OCI-LY7 (cell line): ENCODE data around the gene EDNRA. TPM values are rescaled to one million over a fixed set of nuclear protein-coding genes. Genes with fewer than 3 reads are reported as not detected.

Source experiments
- BruUV-seq: library from RNA; stranded (reverse); fragments of 400-500 nt; replicated peaks from 2 replicates; lab custom pipeline; 2021; lab: Mats Ljungman, UMichigan
- CTCF ChIA-PET: fragments of 300-600 bp; sonication (Branson Sonifier 250); formaldehyde crosslinking; loops from one replicate; lab custom pipeline; 2022; ENCODE audit warnings: antibody characterized with exemption; ENCODE audit not compliant: unreplicated experiment; lab: Charles Lee
- POLR2A ChIA-PET: fragments of 300-600 bp; sonication (Branson Sonifier 250); formaldehyde crosslinking; loops from one replicate; lab custom pipeline; 2022; ENCODE audit warnings: antibody characterized with exemption; lab: Charles Lee
- DNase-seq: peaks from one replicate; pipeline ENCODE4 v3.0.0-alpha.2; 2015; ENCODE audit warnings: low spot score
- H2AFZ ChIP-seq: fragments of 200-600 bp; sonication (generic), shearing (Covaris generic); 2 replicates; pipeline ENCODE4 v1.6.1; 2014; ENCODE audit warnings: mild to moderate bottlenecking, antibody characterized with exemption, low read length, moderate library complexity
- H3K27ac ChIP-seq: fragments of 200-600 bp; sonication (generic); 2 replicates; pipeline ENCODE4 v1.5.1; 2014; ENCODE audit warnings: mixed run types, low read depth, mild to moderate bottlenecking, moderate library complexity, low read length, inconsistent platforms; ENCODE audit not compliant: poor library complexity, severe bottlenecking
- H3K36me3 ChIP-seq: fragments of 200-600 bp; sonication (generic); 2 replicates; pipeline ENCODE4 v1.6.1; 2014; ENCODE audit warnings: mild to moderate bottlenecking, antibody characterized with exemption, low read length, moderate library complexity, mixed read lengths; ENCODE audit not compliant: insufficient read depth
- H3K4me1 ChIP-seq: fragments of 200-600 bp; sonication (generic); 2 replicates; pipeline ENCODE4 v1.5.1; 2014; ENCODE audit warnings: mild to moderate bottlenecking, low read length; ENCODE audit not compliant: insufficient read depth, poor library complexity, severe bottlenecking
- H3K4me2 ChIP-seq: fragments of 200-600 bp; sonication (generic); 2 replicates; pipeline ENCODE4 v1.6.1; 2014; ENCODE audit warnings: mild to moderate bottlenecking, low read length
- H3K4me3 ChIP-seq: fragments of 200-600 bp; sonication (generic); 2 replicates; pipeline ENCODE4 v1.5.1; 2014; ENCODE audit warnings: mild to moderate bottlenecking, low read depth, low read length; ENCODE audit not compliant: poor library complexity, severe bottlenecking
- H3K79me2 ChIP-seq: fragments of 200-600 bp; sonication (generic); 2 replicates; pipeline ENCODE4 v1.6.1; 2016; ENCODE audit warnings: low read depth, mild to moderate bottlenecking, low read length, moderate library complexity, mixed read lengths; ENCODE audit not compliant: insufficient read depth
- H3K9me2 ChIP-seq: fragments of 200-600 bp; sonication (generic); 2 replicates; pipeline ENCODE4 v1.6.1; 2016; ENCODE audit warnings: mild to moderate bottlenecking, low read length, mixed read lengths; ENCODE audit not compliant: insufficient read depth
- H3K9me3 ChIP-seq: fragments of 200-600 bp; sonication (generic); 2 replicates; pipeline ENCODE4 v1.6.1; 2014; ENCODE audit warnings: mild to moderate bottlenecking, mixed run types, low read length, mixed read lengths
- H4K20me1 ChIP-seq: fragments of 200-600 bp; sonication (generic); 2 replicates; pipeline ENCODE4 v1.6.1; 2014; ENCODE audit warnings: mild to moderate bottlenecking, antibody characterized with exemption, low read length, moderate library complexity, mixed read lengths; ENCODE audit not compliant: insufficient read depth
- EZH2phosphoT487 ChIP-seq: fragments of 200-600 bp; sonication (generic); IDR thresholded peaks from 2 replicates; pipeline ENCODE4 v1.6.1; 2018; ENCODE audit warnings: low read depth, borderline replicate concordance, mild to moderate bottlenecking, mixed run types, antibody characterized with exemption, low read length, moderate library complexity, mixed read lengths
- intact Hi-C: fragments of 100-400 bp; cut with micrococcal nuclease; formaldehyde crosslinking; loops from one replicate; pipeline ENCODE4 v1.10.0; 2022; ENCODE audit not compliant: unreplicated experiment
- total RNA-seq, 2 experiments: library from RNA; depleted of rRNA in 1 of 2; stranded (reverse); fragments of >200 nt in 1 of 2; shearing (Covaris generic) in 1 of 2; gene quantifications; 2 replicates each; pipeline ENCODE4 v1.2.3, GENCODE V29; 2014 to 2022
- TF ChIP-seq, protein P1 (sequence below): fragments of 200-600 bp; sonication (generic); conservative IDR thresholded peaks from 2 replicates; pipeline ENCODE4 v1.5.1; 2014; ENCODE audit warnings: mild to moderate bottlenecking, antibody characterized with exemption, low read length, moderate library complexity, mixed read lengths

Gene EDNRA
- total RNA-seq, 2 experiments from 2014 or later, result not detected

DNA sequence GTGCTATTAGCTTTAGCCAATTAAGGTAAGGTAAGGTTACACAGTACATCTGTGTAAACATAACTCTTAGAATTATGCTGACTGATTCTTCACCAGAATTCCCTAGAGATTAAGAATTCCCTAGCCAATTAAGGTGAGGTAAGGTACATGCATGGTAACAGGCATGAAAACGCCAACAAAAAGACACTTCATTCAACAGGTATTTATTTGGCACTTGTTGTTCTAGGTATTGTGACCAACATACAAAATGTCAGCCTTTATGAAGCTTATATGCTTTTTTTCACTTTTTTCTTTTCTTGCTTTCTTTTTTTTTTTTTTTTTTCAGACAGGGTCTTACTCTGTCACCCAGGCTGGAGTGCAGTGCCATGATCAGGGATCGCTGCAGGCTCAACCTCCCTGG lies 47.2 kb downstream of the EDNRA start:
- DNase-seq, result no peak
- Histone ChIP-seq H2AFZ (no peak overlapping the region), H3K27ac (no peak overlapping the region), H3K4me2 (no peak overlapping the region), H3K4me3 (no peak overlapping the region), H3K79me2 (no peaks in the 10 kb centered on the region), H3K9me2 (no peaks in the 10 kb centered on the region), H3K4me1 (no peaks in the 10 kb centered on the region), H3K36me3 (no peaks in the 10 kb centered on the region), H4K20me1 (no peaks in the 10 kb centered on the region), H3K9me3 (no peaks in the 10 kb centered on the region)
- no peak for TF ChIP-seq EZH2phosphoT487
- TF ChIP-seq, protein P1, sequence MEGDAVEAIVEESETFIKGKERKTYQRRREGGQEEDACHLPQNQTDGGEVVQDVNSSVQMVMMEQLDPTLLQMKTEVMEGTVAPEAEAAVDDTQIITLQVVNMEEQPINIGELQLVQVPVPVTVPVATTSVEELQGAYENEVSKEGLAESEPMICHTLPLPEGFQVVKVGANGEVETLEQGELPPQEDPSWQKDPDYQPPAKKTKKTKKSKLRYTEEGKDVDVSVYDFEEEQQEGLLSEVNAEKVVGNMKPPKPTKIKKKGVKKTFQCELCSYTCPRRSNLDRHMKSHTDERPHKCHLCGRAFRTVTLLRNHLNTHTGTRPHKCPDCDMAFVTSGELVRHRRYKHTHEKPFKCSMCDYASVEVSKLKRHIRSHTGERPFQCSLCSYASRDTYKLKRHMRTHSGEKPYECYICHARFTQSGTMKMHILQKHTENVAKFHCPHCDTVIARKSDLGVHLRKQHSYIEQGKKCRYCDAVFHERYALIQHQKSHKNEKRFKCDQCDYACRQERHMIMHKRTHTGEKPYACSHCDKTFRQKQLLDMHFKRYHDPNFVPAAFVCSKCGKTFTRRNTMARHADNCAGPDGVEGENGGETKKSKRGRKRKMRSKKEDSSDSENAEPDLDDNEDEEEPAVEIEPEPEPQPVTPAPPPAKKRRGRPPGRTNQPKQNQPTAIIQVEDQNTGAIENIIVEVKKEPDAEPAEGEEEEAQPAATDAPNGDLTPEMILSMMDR, result no peak
- CTCF ChIA-PET, result no interaction called here
- no TSS peak for BruUV-seq
- POLR2A ChIA-PET, result interaction anchor here (0.6 to 1.0 kb wide), 2 partner anchors 9 to 612 kb away, joined by 3 to 4 read pairs; no protein-coding TSS in a partner anchor
- intact Hi-C loops, result no loop called here

GRCh38 chr4:147530134-147530533 lies 49.2 kb downstream of the EDNRA start:
- TF ChIP-seq, protein P1, result no peak
- no peak for TF ChIP-seq EZH2phosphoT487
- Histone ChIP-seq H2AFZ (no peak overlapping the region), H3K79me2 (no peaks in the 10 kb centered on the region), H3K4me1 (no peaks in the 10 kb centered on the region), H3K9me3 (no peaks in the 10 kb centered on the region), H3K9me2 (no peaks in the 10 kb centered on the region), H3K27ac (no peak overlapping the region), H3K36me3 (no peaks in the 10 kb centered on the region), H3K4me2 (no peak overlapping the region), H4K20me1 (no peaks in the 10 kb centered on the region), H3K4me3 (no peak overlapping the region)
- ChIA-PET CTCF (no interaction called here), POLR2A (no interaction called here)
- DNase-seq, result no peak
- intact Hi-C loops, result no loop called here
- BruUV-seq, result no TSS peak

GRCh38 chr4:147530723-147531122 lies 49.8 kb downstream of the EDNRA start:
- Histone ChIP-seq H2AFZ (no peak overlapping the region), H3K4me2 (no peak overlapping the region), H3K9me2 (no peaks in the 10 kb centered on the region), H3K4me1 (no peaks in the 10 kb centered on the region), H3K9me3 (no peaks in the 10 kb centered on the region), H3K36me3 (no peaks in the 10 kb centered on the region), H3K4me3 (no peak overlapping the region), H3K27ac (no peak overlapping the region), H3K79me2 (no peaks in the 10 kb centered on the region), H4K20me1 (no peaks in the 10 kb centered on the region)
- ChIA-PET POLR2A (no interaction called here), CTCF (no interaction called here)
- no TSS peak for BruUV-seq
- DNase-seq, result no peak
- intact Hi-C loops, result no loop called here
- no peak for TF ChIP-seq EZH2phosphoT487
- TF ChIP-seq, protein P1, result no peak
